Measurements from ENCODE around the gene SCAPER. TPM values are rescaled to one million over a fixed set of nuclear protein-coding genes. Genes with fewer than 3 reads are reported as not detected.
"Not testable (repeated sequence)": the region's sequence is repeated elsewhere in the genome, so short reads cannot be mapped to it uniquely, and the experiment has no call there.

SCAPER gene
- total and polyA plus RNA-seq, 11 donors = 6.7 to 53.9 (median 38.3) TPM

DNA sequence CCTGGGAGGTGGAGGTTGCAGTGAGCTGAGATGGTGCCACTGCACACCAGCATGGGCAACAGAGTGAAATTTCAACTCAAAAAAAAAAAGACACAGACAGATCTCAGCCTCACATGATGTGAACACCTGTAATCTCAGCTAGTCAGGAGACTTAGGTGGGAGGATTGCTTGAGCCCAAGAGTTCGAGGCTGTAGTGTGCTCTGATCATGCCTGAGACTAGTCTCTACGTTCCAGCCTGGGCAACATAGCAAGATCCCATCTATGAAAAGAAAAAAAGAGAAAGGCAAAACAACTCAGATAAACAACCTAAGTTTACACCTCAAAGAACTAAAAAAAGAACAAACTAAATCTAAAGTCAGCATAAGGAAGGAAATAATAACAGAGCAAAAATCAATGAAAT, 11.0 kb downstream of the SCAPER start:
- no peak overlapping the region for H3K4me3 ChIP-seq
- no peak for TF ChIP-seq POLR2A (IDR thresholded peaks at IDR 0.05)
- TF ChIP-seq, protein P1, sequence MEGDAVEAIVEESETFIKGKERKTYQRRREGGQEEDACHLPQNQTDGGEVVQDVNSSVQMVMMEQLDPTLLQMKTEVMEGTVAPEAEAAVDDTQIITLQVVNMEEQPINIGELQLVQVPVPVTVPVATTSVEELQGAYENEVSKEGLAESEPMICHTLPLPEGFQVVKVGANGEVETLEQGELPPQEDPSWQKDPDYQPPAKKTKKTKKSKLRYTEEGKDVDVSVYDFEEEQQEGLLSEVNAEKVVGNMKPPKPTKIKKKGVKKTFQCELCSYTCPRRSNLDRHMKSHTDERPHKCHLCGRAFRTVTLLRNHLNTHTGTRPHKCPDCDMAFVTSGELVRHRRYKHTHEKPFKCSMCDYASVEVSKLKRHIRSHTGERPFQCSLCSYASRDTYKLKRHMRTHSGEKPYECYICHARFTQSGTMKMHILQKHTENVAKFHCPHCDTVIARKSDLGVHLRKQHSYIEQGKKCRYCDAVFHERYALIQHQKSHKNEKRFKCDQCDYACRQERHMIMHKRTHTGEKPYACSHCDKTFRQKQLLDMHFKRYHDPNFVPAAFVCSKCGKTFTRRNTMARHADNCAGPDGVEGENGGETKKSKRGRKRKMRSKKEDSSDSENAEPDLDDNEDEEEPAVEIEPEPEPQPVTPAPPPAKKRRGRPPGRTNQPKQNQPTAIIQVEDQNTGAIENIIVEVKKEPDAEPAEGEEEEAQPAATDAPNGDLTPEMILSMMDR (IDR thresholded peaks at IDR 0.05) = no peak
- H3K36me3 ChIP-seq = peaks cover 0 to 4% (median 0%) of the 10 kb centered on the region in 9 donors
- H3K4me1 ChIP-seq = no peaks in the 10 kb centered on the region
- ATAC-seq (no peak), DNase-seq (no peak)
- H3K27me3 ChIP-seq = no peaks in the 10 kb centered on the region
- H3K27ac ChIP-seq = no peak overlapping the region
- intact Hi-C loops (cut with DNase I) = no loop called here
- 93 to 98% (median 97%) methylated on average over 2 of the region's 2 CpGs for WGBS, 4 donors
- peaks cover 0 to 27% (median 0%) of the 10 kb centered on the region in 12 donors for H3K9me3 ChIP-seq

DNA sequence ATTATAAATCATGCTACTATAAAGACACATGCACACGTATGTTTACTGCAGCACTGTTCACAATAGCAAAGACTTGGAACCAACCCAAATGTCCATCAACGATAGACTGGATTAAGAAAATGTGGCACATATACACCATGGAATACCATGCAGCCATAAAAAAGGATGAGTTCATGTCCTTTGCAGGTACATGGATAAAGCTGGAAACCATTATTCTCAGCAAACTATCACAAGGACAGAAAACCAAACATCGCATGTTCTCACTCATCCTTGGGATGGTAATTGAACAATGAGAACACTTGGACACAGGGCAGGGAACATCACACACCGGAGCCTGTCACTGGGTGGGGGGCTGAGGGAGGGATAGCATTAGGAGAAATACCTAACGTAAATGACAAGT, 12.3 kb downstream of the SCAPER start:
- 95 to 98% (median 97%) methylated on average over 5 of the region's 5 CpGs for WGBS, 4 donors
- ATAC-seq; H3K4me1 ChIP-seq; H3K27ac ChIP-seq; DNase-seq; H3K36me3 ChIP-seq; H3K27me3 ChIP-seq; intact Hi-C loops (cut with DNase I); H3K4me3 ChIP-seq: not testable (repeated sequence)
- H3K9me3 ChIP-seq = peaks cover 0 to 22% (median 0%) of the 10 kb centered on the region in 12 donors

DNA sequence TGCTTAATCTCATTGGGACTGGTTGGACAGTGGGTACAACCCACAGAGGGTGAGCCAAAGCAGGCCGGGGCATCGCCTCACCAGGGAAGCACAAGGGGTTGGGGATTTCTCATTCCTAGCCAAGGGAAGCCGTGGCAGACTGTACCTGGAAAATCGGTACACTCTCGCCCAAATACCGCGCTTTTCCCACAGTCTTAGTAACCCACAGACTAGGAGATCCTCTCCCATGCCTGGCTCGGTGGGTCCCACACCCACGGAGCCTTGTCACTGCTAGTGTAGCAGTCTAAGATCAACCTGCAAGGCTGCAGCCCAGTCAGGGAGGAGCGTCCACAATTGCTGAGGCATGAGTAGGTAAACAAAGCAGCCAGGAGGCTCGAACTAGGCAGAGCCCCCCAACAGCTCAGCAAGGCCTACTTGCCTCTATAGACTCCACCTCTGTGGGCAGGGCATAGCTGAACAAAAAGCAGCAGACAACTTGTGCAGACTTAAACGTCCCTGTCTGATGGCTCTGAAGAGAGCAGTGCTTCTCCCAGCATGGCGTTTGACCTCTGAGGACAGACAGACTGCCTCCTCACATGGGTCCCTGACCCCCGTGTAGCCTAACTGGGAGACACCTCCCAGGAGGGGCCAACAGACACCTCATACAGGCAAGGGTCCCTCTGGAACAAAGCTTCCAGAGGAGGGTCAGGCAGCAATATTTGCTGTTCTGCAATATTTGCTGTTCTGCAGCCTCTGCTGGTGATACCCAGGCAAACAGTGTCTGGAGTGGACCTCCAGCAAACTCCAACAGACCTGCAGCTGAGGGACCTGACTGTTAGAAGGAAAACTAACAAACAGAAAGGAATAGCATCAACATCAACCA, 17.6 kb downstream of the SCAPER start:
- H3K27me3 ChIP-seq; ATAC-seq; H3K4me3 ChIP-seq; DNase-seq; H3K4me1 ChIP-seq; H3K27ac ChIP-seq; intact Hi-C loops (cut with DNase I): not testable (repeated sequence)
- peaks cover 0 to 16% (median 0%) of the 10 kb centered on the region in 12 donors for H3K9me3 ChIP-seq
- peaks cover 0 to 12% (median 10%) of the 10 kb centered on the region in 9 donors for H3K36me3 ChIP-seq
- 88 to 93% (median 92%) methylated on average over 14 of the region's 14 CpGs for WGBS, 4 donors

DNA sequence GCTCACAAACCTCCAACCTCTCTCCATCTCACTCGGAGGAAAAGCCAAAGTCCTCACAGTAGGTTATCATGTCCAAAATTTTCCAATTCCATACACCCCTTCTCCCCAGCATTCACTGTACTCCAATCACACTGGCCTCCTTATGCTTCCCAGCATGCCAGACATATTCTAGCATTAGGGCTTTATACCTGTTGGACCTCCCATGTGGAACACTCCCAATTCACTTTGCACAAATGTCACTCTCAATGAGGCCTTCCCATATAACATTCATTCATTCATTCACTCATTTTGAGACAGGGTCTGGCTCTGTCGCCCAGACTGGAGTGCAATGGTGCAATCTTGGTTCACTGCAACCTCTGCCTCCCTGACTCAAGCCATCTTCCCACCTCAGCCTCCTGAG, 19.9 kb downstream of the SCAPER start:
- no peak overlapping the region for H3K27ac ChIP-seq
- peaks cover 0 to 4% (median 0%) of the 10 kb centered on the region in 12 donors for H3K9me3 ChIP-seq
- H3K4me1 ChIP-seq = no peaks in the 10 kb centered on the region
- DNase-seq (no peak), ATAC-seq (no peak)
- intact Hi-C loops (cut with DNase I) = no loop called here
- H3K27me3 ChIP-seq = no peaks in the 10 kb centered on the region
- 93 to 99% (median 97%) methylated on average over 2 of the region's 2 CpGs for WGBS, 4 donors
- TF ChIP-seq, protein P1 (IDR thresholded peaks at IDR 0.05) = no peak
- no peak for TF ChIP-seq POLR2A (IDR thresholded peaks at IDR 0.05)
- H3K36me3 ChIP-seq = peaks cover 0 to 34% (median 17%) of the 10 kb centered on the region in 9 donors
- H3K4me3 ChIP-seq = no peak overlapping the region

DNA sequence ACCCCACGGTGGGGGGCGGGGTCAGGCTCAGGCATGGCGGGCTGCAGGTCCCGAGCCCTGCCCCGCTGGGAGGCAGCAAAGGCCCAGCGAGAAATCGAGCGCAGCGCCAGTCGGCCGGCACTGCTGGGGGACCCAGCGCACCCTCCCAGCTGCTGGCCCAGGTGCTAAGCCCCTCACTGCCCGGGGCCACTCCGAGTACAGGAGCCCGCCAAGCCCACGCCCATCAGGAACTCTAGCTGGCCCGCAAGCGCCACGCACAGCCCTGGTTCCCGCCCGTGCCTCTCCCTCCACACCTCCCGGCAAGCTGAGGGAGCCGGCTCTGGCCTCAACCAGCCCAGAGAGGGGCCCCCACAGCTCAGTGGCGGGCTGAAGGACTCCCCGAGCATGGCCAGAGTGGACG, 29.2 kb downstream of the SCAPER start:
- ATAC-seq (no peak), DNase-seq (no peak)
- H3K4me3 ChIP-seq = no peak overlapping the region
- intact Hi-C loops (cut with DNase I) = no loop called here
- H3K9me3 ChIP-seq = no peaks in the 10 kb centered on the region
- peaks cover 0 to 39% (median 23%) of the 10 kb centered on the region in 9 donors for H3K36me3 ChIP-seq
- no peaks in the 10 kb centered on the region for H3K27me3 ChIP-seq
- 97% methylated on average over 20 to 26 of the region's 26 CpGs for WGBS, 4 donors
- no peaks in the 10 kb centered on the region for H3K4me1 ChIP-seq
- TF ChIP-seq, protein P1 (IDR thresholded peaks at IDR 0.05) = no peak
- no peak for TF ChIP-seq POLR2A (IDR thresholded peaks at IDR 0.05)
- H3K27ac ChIP-seq = no peak overlapping the region

DNA sequence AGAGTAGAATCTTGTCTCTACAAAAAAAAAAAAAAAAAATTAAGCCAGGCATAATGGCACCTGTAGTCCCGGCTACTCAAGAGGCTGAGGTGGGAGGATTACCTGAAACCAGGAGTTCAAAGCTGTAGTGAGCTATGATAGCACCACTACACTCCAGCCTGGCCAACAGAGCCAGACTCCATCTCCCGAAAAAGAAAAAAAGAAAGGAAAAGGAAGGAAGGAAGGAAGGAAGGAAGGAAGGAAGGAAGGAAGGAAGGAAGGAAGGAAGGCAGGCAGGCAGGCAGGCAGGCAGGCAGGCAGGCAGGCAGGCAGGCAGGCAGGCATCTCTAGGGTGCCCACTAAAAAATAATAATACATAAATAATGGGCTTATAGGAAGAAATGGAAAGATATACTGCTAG, 32.1 kb downstream of the SCAPER start:
- H3K27me3 ChIP-seq; intact Hi-C loops (cut with DNase I): not testable (repeated sequence)
- WGBS, 4 donors = 72 to 92% (median 82%) methylated on average over 2 of the region's 2 CpGs

More for the DNA sequence above, 32.1 kb downstream of the SCAPER start:
- H3K4me1 ChIP-seq = peaks cover 0 to 12% (median 1%) of the 10 kb centered on the region in 12 donors
- H3K9me3 ChIP-seq, H3K4me3 ChIP-seq, ATAC-seq, H3K27ac ChIP-seq, DNase-seq: not testable (repeated sequence)
- H3K36me3 ChIP-seq = peaks cover 0 to 25% (median 14%) of the 10 kb centered on the region in 9 donors
